Nucleus accumbens (tissue), 56 donors: Measurements from ENCODE around the gene PRKAR1B.

Experiments
- DNase-seq, 56 donors: peaks; one replicate each; lab custom pipeline; 2025; lab: John Stamatoyannopoulos, UW

Gene PRKAR1B

DNA sequence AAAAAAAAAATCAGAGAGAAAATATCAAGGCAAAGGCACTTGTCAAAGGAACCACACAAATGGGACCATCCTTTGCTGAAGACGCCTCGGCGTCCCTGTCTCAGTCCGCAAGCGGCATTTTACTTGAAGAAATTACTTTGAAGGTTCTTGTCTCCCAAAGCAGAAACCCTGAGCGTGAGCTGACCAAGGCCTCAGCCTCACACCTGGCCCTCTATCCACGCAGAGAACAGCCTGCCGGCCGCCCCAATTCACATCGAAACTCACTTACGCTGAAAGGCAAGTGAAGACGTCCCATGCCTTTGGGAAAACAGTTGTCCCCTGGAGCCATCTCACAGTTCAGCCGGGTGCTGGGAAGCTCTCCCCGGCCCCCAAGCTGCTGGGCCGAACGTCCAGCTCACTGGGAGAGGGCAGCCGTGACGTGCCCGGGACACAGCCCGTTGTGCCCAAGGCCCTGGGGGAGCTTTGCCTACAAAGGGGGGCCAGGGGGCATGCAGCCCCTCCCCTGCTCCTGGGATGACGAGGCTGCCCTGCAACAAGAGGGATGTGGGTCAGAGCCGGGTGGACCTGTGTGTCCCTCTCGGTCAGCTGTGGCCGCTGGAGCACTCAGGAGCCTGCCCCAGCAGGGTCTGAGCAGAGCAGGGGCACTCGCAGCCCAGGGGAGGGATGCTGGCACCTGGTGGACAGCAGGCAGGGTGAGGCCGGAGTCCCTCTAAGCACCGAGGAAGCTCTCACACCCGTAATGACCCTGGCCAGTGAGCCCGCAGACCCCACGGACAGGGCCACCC lies 157.8 kb downstream of the PRKAR1B start:
- DNase-seq = no peak

- no peak for DNase-seq
Observed at GRCh38 chr7:568031-568951, 158.8 kb downstream of the PRKAR1B start.

GRCh38 chr7:567305-567883 lies 159.7 kb downstream of the PRKAR1B start:
- DNase-seq = no peak

DNA sequence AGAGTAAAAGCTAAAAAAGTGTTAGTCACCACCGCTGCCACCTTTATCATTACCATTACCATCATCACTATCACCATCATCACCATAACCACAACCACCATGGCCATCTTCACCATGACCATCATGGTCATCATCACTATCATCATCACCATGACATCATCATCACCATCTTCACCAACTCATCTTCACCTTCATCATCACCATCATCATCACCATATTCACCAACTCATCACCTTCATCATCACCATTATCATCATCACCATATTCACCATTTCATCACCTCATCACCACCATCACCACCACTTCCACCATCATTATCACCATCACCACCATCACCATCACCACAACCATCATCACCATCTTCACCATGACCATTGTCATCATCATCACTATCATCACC lies 161.0 kb downstream of the PRKAR1B start:
- no peak for DNase-seq

GRCh38 chr7:564176-564865 lies 162.8 kb downstream of the PRKAR1B start:
- DNase-seq = peak in 3 of 56 donors; percentile 4 to 32 (median 14)

GRCh38 chr7:563629-564170 lies 163.4 kb downstream of the PRKAR1B start:
- DNase-seq = no peak

DNA sequence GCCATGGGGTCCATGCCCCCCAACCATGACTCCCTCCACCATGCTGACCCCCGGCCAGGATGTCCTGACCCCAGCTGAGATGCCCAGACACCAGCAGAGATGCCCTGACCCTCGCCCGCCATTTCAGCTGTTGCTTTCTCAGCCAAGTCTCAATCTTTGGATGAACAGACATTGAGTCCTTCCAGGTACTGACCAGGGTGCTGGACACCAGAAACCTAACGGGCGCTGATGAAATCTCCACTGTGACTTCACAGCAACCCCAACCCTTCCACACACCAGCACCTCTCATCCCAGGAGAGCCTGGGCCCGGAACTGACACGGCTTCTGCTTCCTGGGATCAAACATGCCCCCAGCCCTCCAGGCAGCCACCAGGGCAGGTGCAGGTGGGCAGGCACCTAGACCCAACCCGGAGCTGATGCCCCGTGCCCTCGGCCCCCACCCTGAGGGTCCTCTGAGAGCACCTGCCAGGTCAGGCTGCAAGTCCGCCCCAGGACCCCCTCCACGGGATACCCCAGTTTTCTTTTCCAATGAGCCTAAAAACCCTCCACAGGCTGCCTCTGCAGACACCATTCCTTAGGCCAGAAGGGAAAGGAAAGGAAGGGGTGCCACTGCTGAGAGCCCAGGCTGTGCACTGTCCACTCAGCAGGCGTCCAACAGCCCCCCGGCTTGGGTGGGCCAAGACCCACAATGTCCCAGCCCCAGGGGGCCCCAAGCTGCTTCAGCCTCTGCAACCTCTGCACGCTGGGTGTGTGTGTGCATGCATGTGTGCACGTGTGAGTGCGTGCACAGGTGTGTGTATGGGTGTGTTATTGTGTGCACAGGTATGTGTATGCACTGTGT lies 164.1 kb downstream of the PRKAR1B start:
- DNase-seq = no peak

GRCh38 chr7:562374-562675 lies 164.8 kb downstream of the PRKAR1B start:
- no peak for DNase-seq

- DNase-seq = no peak
Observed at GRCh38 chr7:561631-562373, 165.3 kb downstream of the PRKAR1B start.

DNA sequence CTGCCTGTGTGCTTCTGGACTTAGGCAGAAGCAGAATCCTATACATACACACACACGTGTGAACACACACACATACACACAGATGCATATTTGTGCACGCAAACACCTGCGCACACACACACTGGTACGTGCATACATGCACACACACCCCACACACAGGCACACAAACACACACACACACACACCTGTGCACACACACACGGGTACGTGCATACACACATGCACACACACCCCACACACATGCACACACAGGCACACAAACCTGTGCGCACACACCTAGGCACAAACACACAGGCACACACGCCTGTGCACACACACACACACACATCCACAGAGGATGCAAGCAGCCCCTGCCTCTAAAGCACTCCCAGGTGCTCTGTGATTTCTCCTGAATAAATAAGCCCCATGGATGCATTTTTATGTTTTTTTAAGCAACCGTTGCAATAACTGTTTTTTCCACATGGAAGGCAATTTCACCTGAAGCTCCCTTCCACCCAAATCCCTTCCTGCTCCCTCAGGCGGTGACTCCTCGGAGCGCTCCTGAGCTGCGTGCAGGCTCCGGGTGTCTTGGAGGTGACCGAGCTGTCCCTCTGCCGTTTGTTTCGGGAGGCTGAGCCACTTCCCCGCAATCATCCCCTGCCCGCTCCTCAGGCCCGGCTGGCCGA lies 166.0 kb downstream of the PRKAR1B start:
- DNase-seq = no peak

DNA sequence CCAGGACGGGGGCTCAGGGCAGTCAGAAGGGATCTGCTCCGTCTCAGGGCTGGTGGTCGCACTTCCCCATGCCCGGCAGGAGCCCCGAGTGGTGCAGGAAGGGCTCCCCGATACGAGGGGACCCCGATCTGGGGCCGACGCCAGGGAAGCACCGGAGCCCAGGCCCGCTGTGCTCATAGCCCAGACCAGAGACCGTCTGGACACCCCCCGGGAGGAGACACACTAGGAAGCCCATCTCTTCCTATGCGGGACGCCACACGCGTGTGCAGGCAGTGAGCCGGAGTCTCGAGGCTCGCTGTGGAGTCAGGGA lies 167.7 kb downstream of the PRKAR1B start:
- DNase-seq = no peak

DNA sequence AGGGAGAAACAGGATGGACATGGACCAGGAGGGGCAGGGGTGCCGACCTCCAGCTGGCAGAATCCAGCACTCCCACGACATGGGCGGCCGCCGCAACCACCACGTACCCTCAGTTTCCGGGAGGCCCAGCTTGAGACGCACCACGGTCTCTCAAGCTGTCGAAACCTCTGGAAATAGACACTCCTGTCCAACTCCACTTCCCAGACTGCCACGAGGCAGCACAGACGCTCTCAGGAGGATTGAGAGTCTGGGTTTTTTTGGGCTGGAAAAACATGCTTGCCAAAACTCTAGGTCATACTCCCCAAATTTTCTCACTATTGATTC lies 169.6 kb downstream of the PRKAR1B start:
- DNase-seq = no peak

DNA sequence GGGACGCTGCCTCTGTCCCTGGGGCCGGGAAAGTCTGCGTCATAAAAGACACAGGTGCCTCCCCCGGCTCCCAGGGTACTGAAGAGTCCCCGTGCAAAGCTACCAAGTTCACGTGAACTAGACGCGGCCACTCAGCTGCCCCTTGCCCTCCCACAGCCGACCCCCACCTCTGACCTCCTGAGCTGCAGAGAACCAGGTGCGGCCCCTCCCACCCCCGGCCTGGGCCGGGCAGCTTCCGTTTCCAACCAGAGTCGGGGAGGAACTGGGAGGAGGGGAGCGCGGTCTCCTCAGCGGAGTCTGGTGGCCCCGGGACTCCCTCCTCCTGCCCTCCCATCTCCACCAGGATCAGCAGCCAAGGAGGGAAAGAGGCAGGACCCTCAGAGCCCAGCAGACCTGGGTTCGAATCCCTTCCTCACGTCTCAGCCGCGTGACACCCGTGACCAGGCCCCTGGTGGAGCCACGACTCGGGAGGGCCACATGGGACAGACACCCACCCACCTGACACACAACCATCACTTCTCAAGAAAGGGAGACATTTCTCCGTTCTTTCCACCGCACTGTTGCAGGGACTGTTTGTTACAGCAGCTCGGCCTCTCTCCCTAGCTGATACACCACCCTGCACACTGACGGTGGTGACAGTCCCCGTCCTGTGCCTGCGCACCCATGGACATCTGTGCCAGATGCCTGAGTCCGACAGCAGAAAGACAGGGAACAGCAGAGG lies 170.1 kb downstream of the PRKAR1B start:
- DNase-seq = no peak

DNA sequence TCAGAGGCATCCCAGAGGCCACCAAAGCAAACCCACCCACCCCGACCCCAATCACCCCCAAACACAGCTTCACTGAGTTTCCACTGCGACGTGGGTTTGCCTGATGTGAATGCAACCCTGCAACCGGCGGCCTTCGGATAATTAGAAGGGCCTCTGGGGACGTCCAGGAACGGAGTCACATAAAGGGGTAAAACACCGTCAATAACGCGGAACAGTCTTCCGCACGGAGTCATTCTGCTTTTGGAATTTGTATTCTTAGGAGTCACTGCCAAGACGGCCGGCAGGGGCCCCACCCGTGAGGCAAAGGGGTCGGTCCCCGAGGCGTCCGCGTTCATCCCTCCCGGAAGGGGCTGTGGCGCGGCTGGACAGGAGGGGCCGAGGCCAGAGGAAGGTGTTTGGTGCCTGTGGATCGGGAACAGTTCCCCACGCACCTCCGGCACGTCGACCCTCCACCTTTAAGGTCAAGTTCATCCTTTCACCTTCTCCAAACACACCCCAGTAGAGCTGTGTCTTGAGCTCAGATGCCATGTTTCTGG lies 170.7 kb downstream of the PRKAR1B start:
- no peak for DNase-seq

- no peak for DNase-seq
Observed at GRCh38 chr7:555551-556160, 171.4 kb downstream of the PRKAR1B start.

GRCh38 chr7:553636-554111 lies 173.4 kb downstream of the PRKAR1B start:
- no peak for DNase-seq
